ENCODE measurements around the gene INF2.

- TF ChIP-seq CTCF (IDR thresholded peaks at IDR 0.05), result no peak
- TF ChIP-seq POLR2A (IDR thresholded peaks at IDR 0.05), result no peak
Measured at GRCh38 chr14:104741803-104742251, 52.4 kb downstream of the INF2 start.

Measured in right lobe of liver (tissue), 4 donors.